SJCRH30 (cell line): ENCODE results near the gene PTK6. TPM values are rescaled to one million over a fixed set of nuclear protein-coding genes. Genes with fewer than 3 reads are reported as not detected.
A peak's percentile ranks its signal among the peaks of the same experiment; 100 is the strongest.

ENCODE experiments used
- DNase-seq, 2 experiments: peaks; one replicate each; pipeline ENCODE4 v3.0.0-alpha.2; 2015 to 2020
- H3K27ac ChIP-seq: fragments of 250-450 bp; sonication (Bioruptor Pico); 2 replicates; pipeline ENCODE4 v1.5.1; 2020; ENCODE audit warnings: mild to moderate bottlenecking, moderate library complexity
- H3K27me3 ChIP-seq: fragments of 250-450 bp; sonication (Bioruptor Pico); 2 replicates; pipeline ENCODE4 v1.5.1; 2020; ENCODE audit warnings: mild to moderate bottlenecking, moderate library complexity
- H3K36me3 ChIP-seq: fragments of 250-450 bp; sonication (Bioruptor Pico); 2 replicates; pipeline ENCODE4 v1.5.1; 2020; ENCODE audit warnings: mild to moderate bottlenecking, moderate library complexity
- H3K4me1 ChIP-seq: fragments of 250-450 bp; sonication (Bioruptor Pico); 2 replicates; pipeline ENCODE4 v1.5.1; 2020; ENCODE audit warnings: mild to moderate bottlenecking, moderate library complexity
- H3K4me3 ChIP-seq: fragments of 250-450 bp; sonication (Bioruptor Pico); 2 replicates; pipeline ENCODE4 v1.5.1; 2020; ENCODE audit warnings: mild to moderate bottlenecking, moderate library complexity
- H3K9me3 ChIP-seq: fragments of 250-450 bp; sonication (Bioruptor Pico); replicated peaks from 2 replicates; pipeline ENCODE4 v1.5.1; 2020; ENCODE audit warnings: mild to moderate bottlenecking, moderate library complexity
- total RNA-seq: library from RNA; depleted of rRNA; stranded (reverse); fragments of >200 nt; shearing (Covaris generic); gene quantifications from 2 replicates; pipeline ENCODE4 v1.2.3, GENCODE V29; 2014

PTK6 gene
- total RNA-seq, 1 experiment from 2014 or later: 1.4 TPM

GRCh38 chr20:63545814-63546213 is 8.6 kb upstream of the PTK6 start:
- DNase-seq: no peak
- no peaks in the 10 kb centered on the region for H3K9me3 ChIP-seq
- peaks cover 68% of the 10 kb centered on the region for H3K27me3 ChIP-seq
- no peak overlapping the region for H3K4me3 ChIP-seq
- no peaks in the 10 kb centered on the region for H3K4me1 ChIP-seq
- no peaks in the 10 kb centered on the region for H3K36me3 ChIP-seq
- no peak overlapping the region for H3K27ac ChIP-seq

DNA sequence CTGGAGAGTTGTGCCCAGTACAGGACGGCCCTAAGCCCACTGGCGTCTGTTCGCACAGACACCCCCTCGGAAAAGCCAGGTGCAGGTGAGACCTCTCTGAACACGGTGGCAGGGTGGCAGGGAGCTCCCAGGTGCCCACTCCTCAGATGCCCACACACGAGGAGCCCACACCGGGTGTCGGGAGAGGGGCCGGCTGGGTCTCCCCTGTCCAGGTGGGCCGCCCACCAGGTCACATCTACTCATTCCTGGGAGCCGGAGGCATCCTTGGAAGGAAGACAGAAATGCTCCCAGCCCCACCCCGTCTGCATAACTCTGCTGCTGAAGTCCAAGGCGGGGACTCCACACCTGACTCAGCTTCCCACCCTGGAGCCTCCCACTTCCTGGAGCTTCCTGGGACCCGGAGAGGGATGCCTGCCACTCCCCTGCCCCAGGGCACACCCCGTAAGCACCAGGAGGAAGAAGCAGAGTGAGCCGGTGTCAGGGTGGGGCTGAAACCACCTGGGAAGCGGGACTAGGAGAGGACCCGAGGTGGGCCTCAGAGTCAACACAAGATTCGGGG is 7.9 kb upstream of the PTK6 start:
- Histone ChIP-seq H3K27me3 (peaks cover 63% of the 10 kb centered on the region), H3K4me3 (no peak overlapping the region), H3K36me3 (no peaks in the 10 kb centered on the region), H3K9me3 (no peaks in the 10 kb centered on the region), H3K27ac (no peak overlapping the region), H3K4me1 (no peaks in the 10 kb centered on the region)
- no peak for DNase-seq

GRCh38 chr20:63544241-63544957 is 7.2 kb upstream of the PTK6 start:
- H3K36me3 ChIP-seq: no peaks in the 10 kb centered on the region
- H3K27me3 ChIP-seq: peaks cover 57% of the 10 kb centered on the region
- H3K9me3 ChIP-seq: no peaks in the 10 kb centered on the region
- no peak overlapping the region for H3K4me3 ChIP-seq
- H3K27ac ChIP-seq: no peak overlapping the region
- no peaks in the 10 kb centered on the region for H3K4me1 ChIP-seq
- no peak for DNase-seq

GRCh38 chr20:63543733-63544132 is 6.6 kb upstream of the PTK6 start:
- DNase-seq: no peak
- Histone ChIP-seq H3K36me3 (no peaks in the 10 kb centered on the region), H3K9me3 (no peaks in the 10 kb centered on the region), H3K4me1 (no peaks in the 10 kb centered on the region), H3K27ac (no peak overlapping the region), H3K4me3 (no peak overlapping the region), H3K27me3 (peaks cover 56% of the 10 kb centered on the region)

DNA sequence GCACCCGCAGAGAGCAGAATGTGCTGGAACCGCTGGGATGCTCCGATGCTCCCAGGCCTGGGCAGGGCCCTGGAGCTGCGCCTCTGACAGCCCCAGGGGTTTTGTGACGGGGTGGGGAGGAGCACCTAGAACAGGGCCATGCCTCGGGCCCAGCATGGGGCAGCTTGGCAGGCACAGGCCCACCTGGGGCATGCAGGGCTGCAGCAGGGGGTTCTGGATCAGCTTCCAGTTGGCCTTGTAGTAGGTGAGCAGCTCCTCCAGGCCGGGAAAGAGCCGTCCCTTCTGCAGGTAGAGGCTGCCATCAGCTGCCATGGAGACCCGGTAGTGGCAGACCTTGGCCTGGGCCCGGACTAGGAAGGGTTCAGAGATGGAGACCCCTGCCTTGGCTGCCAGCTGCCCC is 6.0 kb upstream of the PTK6 start:
- Histone ChIP-seq H3K9me3 (no peaks in the 10 kb centered on the region), H3K27me3 (peaks cover 50% of the 10 kb centered on the region), H3K36me3 (no peaks in the 10 kb centered on the region), H3K4me1 (no peaks in the 10 kb centered on the region), H3K4me3 (no peak overlapping the region), H3K27ac (no peak overlapping the region)
- DNase-seq: no peak

- Histone ChIP-seq H3K27me3 (peaks cover 46% of the 10 kb centered on the region), H3K27ac (no peak overlapping the region), H3K36me3 (no peaks in the 10 kb centered on the region), H3K4me1 (no peaks in the 10 kb centered on the region), H3K4me3 (no peak overlapping the region), H3K9me3 (no peaks in the 10 kb centered on the region)
- no peak for DNase-seq
These were observed 5.5 kb upstream of the PTK6 start for GRCh38 chr20:63542696-63543095.

GRCh38 chr20:63542031-63542559 is 4.9 kb upstream of the PTK6 start:
- no peak for DNase-seq
- no peak overlapping the region for H3K4me3 ChIP-seq
- no peak overlapping the region for H3K27ac ChIP-seq
- no peaks in the 10 kb centered on the region for H3K9me3 ChIP-seq
- H3K4me1 ChIP-seq: peaks cover 5% of the 10 kb centered on the region
- H3K27me3 ChIP-seq: peaks cover 42% of the 10 kb centered on the region
- H3K36me3 ChIP-seq: no peaks in the 10 kb centered on the region

GRCh38 chr20:63541371-63541770 is 4.2 kb upstream of the PTK6 start:
- Histone ChIP-seq H3K4me3 (no peak overlapping the region), H3K4me1 (peaks cover 12% of the 10 kb centered on the region), H3K27me3 (peaks cover 37% of the 10 kb centered on the region), H3K9me3 (no peaks in the 10 kb centered on the region), H3K27ac (no peak overlapping the region), H3K36me3 (no peaks in the 10 kb centered on the region)
- DNase-seq: no peak

- Histone ChIP-seq H3K36me3 (no peaks in the 10 kb centered on the region), H3K27ac (no peak overlapping the region), H3K27me3 (peaks cover 31% of the 10 kb centered on the region), H3K4me3 (no peak overlapping the region), H3K4me1 (peaks cover 14% of the 10 kb centered on the region), H3K9me3 (no peaks in the 10 kb centered on the region)
- no peak for DNase-seq
These were observed 3.4 kb upstream of the PTK6 start for GRCh38 chr20:63540417-63541186.

DNA sequence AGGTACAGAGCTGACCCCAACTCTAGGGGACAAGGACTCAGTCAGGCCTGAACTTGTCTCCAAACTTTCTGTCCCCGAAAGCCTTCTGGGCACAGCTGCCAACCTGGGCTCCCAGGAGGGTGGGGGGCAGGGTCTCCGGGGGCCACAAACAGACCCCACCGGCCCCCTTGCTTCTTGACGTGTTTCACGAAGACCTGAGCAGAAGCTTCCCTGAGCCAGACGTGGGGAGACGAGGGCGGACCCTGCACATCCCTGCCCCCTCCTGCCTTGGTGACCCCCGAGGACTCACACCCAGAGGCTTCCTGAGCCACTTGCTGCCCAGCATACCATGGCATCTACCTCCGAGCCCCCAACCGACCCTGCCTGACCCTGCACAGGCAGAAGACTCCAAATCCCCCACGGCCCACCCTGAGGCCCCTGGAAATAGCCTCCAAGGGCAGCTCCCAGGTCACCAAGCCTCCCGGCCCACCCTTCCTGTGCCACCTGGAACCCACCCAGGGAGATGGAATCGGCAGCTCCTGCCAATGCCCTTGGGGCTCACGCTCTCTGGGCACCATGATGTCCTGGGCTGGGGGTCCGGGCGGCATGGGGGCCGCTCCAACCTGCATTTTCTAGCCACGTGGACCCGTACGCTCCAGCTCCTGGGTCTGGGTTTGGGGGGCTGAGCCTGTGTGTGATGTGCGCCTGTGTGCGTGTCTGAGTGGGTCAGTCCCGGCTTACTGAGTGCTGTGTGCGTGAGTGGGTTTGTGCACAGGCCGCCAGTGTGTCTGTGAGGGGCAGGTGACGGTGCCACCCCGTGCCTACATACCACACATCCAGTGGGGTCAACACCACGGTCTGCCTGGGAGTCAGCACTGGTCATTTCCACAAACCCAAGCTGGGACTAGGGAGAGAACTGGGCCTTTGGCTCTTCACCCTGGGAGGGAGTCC is 2.5 kb upstream of the PTK6 start:
- Histone ChIP-seq H3K27me3 (peaks cover 24% of the 10 kb centered on the region), H3K27ac (no peak overlapping the region), H3K4me1 (peaks cover 22% of the 10 kb centered on the region), H3K36me3 (no peaks in the 10 kb centered on the region), H3K4me3 (no peak overlapping the region), H3K9me3 (no peaks in the 10 kb centered on the region)
- no peak for DNase-seq

- DNase-seq: no peak
- Histone ChIP-seq H3K4me1 (peaks cover 23% of the 10 kb centered on the region), H3K4me3 (no peak overlapping the region), H3K36me3 (no peaks in the 10 kb centered on the region), H3K27ac (no peak overlapping the region), H3K27me3 (peaks cover 17% of the 10 kb centered on the region), H3K9me3 (no peaks in the 10 kb centered on the region)
These were observed 1.9 kb upstream of the PTK6 start for GRCh38 chr20:63539092-63539430.

DNA sequence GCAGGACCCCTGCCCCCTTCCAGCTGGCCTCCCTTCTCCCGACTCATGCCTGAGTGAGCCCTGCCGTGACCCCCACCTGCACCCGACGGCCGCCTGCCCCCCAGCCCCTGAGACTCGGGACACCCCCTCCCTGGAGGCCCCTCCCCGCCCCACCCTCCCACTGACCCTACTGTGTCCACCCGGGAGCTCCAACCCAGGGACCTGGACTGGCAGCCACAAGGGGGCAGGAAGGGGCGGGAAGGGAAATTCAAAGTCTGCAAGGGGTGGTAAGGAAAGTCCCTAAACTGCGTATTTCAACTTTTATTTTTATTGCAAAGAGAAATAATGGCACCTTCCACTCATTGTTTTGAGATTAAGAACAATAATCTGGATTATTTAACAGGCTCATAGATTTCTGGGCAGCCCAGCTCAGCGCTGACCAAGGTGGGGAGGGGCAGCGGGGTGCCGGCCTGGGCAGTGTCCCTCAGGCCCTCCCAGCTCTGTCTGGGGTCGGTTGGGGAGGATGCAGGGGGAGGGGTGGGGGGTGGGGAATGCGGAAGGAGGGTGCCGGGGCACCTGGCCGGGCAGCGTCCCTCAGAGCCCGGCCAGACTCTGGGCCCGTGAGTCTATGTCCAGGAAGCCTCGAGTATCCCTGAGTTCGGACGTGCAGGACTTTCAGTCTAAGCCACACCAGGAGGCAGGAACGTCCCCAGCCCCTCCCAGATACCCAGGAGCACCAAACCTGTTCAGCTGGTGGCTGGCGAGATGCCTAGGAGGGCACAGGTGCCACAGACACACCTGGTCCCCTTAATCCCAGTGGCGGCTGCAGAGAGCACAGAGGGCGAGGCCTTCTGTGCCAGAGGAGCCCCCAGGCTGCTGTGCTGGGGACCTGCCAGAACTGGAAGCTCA is 1.3 kb upstream of the PTK6 start:
- H3K9me3 ChIP-seq: no peaks in the 10 kb centered on the region
- H3K4me1 ChIP-seq: peaks cover 23% of the 10 kb centered on the region
- H3K4me3 ChIP-seq: peak overlapping the region; percentile 33
- H3K27me3 ChIP-seq: peaks cover 11% of the 10 kb centered on the region; the same call in 1 of the 2 replicates
- H3K36me3 ChIP-seq: no peaks in the 10 kb centered on the region
- no peak overlapping the region for H3K27ac ChIP-seq
- DNase-seq: no peak

DNA sequence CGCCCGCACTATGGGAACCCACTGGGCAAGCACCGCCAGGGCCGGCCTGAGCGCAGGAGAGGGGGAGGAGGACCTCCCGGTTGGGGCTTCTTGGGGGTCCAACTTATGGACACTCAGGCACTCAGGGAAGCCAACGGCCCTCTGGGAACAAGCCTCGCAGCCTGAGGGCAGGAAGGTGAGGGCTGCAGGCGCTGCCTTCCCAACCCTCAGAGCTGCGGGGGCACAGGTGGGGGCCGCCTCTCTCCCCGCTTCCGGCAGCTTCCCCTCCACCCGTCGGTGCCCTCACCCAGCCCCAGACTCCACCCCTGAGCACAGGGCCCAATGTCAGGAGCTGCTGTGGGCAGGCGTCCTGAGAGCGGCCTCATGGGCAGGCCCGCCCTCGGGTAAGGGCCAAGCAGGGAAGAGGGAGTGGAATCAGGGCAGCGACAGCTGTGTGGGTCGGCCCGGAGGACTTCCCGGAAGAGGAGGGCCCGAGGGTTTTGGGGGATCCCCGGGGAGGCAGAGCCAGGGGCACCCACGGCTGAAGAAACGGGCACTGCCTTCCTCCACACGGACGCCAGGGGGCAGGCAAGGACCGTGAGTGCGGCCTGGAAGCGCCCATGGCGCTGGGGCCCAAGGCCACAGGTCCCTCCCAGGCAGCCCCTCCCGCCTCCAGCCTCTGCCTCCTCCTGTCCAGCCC is 488 bp upstream of the PTK6 start:
- Histone ChIP-seq H3K27me3 (peaks cover 6% of the 10 kb centered on the region; the same call in 1 of the 2 replicates), H3K4me1 (peaks cover 23% of the 10 kb centered on the region), H3K27ac (peak overlapping the region; percentile 80), H3K9me3 (no peaks in the 10 kb centered on the region), H3K36me3 (no peaks in the 10 kb centered on the region), H3K4me3 (peak overlapping the region; percentile 33)
- peak; percentile 100 for DNase-seq
